ENCODE measurements around the gene CLIC3. TPM values are rescaled to one million over a fixed set of nuclear protein-coding genes. Genes with fewer than 3 reads are reported as not detected.

CLIC3 gene
- total RNA-seq, 2 donors from 2014 or later = 6.5 to 11.8 TPM

DNA sequence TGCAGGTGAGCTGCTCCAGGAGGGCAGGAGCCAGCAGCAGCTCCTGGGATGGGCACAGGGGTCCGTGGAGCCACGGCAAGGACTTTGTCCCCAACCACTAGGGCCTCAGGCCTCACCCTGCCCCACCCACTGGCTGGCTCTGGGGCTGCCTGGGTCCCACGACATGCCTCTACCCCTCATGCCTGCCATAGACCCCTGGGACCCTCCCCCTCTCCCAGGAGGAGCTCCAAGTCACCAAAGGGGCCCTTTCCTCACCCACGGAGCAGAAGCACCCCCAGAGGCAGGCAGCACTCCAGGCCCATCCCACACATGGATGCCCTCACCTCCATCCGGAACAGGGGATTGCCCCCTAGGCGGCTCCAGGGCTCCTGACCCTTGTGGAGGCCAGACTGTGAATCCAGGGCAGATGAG lies 25.2 kb upstream of the CLIC3 start:
- Histone ChIP-seq H3K27me3 (no peaks in the 10 kb centered on the region), H3K36me3 (peaks cover 13% of the 10 kb centered on the region), H3K4me1 (peaks cover 0 to 3% of the 10 kb centered on the region in 2 donors), H3K4me3 (no peak overlapping the region), H3K9me3 (no peaks in the 10 kb centered on the region), H3K27ac (no peak overlapping the region)
- TF ChIP-seq, protein P1, sequence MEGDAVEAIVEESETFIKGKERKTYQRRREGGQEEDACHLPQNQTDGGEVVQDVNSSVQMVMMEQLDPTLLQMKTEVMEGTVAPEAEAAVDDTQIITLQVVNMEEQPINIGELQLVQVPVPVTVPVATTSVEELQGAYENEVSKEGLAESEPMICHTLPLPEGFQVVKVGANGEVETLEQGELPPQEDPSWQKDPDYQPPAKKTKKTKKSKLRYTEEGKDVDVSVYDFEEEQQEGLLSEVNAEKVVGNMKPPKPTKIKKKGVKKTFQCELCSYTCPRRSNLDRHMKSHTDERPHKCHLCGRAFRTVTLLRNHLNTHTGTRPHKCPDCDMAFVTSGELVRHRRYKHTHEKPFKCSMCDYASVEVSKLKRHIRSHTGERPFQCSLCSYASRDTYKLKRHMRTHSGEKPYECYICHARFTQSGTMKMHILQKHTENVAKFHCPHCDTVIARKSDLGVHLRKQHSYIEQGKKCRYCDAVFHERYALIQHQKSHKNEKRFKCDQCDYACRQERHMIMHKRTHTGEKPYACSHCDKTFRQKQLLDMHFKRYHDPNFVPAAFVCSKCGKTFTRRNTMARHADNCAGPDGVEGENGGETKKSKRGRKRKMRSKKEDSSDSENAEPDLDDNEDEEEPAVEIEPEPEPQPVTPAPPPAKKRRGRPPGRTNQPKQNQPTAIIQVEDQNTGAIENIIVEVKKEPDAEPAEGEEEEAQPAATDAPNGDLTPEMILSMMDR (IDR thresholded peaks at IDR 0.05) = no peak
- DNase-seq (ENCODE audit: low spot score) = no peak

DNA sequence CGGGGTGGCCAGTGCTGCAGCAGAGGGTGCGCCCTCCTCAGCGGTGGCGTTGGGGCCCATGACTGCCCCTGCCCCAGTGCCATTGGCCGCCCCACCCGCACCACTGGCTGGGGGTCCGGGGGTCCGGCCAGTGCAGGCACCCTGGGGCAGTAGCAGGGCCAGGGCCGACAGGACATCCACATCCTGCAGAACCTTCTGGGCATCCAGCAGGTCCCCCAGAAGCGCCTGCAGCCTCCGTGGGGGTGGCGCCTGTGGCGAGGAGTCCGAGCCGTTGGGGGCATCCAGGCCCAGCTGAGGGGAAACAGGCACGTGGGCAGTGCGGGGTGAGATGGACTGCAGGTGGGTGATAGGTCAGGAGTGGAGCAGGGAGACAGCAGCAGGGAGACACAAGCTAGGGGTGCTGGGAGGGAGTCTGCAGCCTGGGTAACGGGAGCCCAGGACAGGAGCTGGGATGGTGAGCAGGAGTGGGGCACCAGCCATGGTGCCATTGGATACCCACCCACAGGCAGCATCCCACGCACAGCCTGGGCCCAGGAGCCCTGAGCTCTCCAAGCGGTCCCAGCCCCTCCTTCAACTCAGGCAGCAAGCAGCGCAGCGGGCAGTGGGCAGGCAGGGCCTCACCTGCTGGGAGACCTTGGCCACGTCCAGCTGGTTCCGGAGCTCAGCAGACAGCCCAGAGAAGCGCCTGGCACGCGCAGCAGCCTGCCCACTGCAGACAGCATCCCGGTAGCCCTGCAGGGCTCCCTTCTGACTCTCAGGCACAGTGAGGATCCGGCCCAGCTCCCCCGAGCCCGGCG lies 24.6 kb upstream of the CLIC3 start:
- H3K27ac ChIP-seq = no peak overlapping the region
- no peaks in the 10 kb centered on the region for H3K27me3 ChIP-seq
- no peak for DNase-seq (ENCODE audit: low spot score)
- TF ChIP-seq, protein P1 (IDR thresholded peaks at IDR 0.05) = no peak
- no peaks in the 10 kb centered on the region for H3K9me3 ChIP-seq
- H3K4me1 ChIP-seq = no peaks in the 10 kb centered on the region
- peaks cover 20% of the 10 kb centered on the region for H3K36me3 ChIP-seq
- no peak overlapping the region for H3K4me3 ChIP-seq

DNA sequence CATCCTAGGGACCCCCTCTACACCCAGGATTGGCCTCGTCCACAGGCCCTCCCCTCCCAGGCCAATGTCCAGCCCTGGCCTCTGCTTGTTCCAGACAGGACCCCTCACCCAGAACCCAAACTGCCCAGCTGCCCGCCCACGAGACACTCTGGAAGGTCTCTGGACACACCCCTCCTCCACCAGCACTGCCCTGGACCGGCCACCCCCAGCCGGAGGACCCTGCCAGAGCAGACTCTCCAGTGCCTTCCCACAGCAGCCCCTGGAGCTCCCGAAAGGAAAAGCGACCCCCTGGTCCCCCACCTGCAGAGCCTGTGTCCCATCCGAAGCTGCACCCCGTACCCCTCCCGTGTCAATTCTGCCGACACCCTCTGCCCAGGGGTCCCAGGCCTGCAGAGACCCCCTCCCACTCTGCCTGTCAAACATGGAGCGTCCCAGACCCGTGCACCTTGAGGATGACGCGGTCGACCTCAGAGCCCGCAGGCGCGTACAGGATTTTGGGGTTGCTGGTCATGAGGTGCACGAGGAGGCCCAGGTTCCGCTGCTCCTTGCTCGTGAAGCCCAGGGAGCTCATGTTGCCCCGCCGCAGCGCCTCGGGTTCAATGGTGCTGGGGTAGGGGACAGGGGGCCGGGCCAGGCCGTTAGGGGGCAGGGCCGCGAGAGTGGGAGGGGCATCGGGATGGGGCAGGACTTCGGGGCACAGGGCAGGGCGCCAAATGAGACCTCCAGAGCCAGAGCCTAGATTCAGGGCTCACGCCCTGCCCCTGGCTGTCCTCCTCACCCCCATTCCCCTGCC lies 23.7 kb upstream of the CLIC3 start:
- no peak overlapping the region for H3K27ac ChIP-seq
- TF ChIP-seq, protein P1 (IDR thresholded peaks at IDR 0.05) = no peak
- no peaks in the 10 kb centered on the region for H3K9me3 ChIP-seq
- H3K36me3 ChIP-seq = peaks cover 28% of the 10 kb centered on the region
- no peaks in the 10 kb centered on the region for H3K27me3 ChIP-seq
- H3K4me3 ChIP-seq = no peak overlapping the region
- H3K4me1 ChIP-seq = no peaks in the 10 kb centered on the region
- no peak for DNase-seq (ENCODE audit: low spot score)

GRCh38 chr9:137018761-137019559 lies 22.6 kb upstream of the CLIC3 start:
- DNase-seq (ENCODE audit: low spot score) = no peak
- Histone ChIP-seq H3K36me3 (peaks cover 29% of the 10 kb centered on the region), H3K4me1 (no peaks in the 10 kb centered on the region), H3K4me3 (no peak overlapping the region), H3K27me3 (no peaks in the 10 kb centered on the region), H3K27ac (no peak overlapping the region), H3K9me3 (no peaks in the 10 kb centered on the region)
- TF ChIP-seq, protein P1 (IDR thresholded peaks at IDR 0.05) = no peak

DNA sequence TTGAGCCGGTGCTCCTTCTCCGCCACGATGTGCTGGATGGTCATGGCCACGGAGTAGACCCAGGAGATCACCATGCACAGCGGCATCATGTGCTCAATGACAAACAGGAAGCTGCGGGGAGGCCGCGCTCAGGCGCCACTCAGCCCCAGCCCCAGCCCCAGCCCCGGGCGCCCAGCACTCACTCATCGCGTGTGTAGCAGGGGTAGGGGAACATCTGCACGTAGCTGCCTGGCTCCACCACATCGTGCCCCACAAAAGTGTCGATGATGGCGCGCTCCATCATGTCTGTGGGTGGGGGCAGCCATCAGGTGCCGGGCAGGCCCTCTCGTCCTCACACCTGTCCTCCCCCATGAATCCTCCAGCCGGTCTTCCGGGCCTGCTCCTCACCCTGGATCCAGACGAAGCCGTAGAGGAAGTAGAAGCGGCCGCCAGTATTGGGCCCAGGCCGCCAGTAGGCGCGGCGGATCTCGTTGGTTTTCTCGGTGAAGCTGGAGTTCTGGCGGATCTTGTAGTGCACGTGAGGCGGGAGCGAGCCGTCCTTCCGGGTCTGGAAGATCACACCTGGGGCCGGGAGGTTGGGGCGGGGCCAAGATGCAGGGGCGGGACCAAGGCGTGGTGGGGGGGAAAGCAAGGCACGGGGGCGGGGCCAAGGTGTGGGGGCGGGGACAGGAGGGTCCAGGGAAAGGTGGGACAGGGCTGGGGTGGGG lies 21.6 kb upstream of the CLIC3 start:
- no peak for DNase-seq (ENCODE audit: low spot score)
- Histone ChIP-seq H3K4me3 (no peak overlapping the region), H3K4me1 (no peaks in the 10 kb centered on the region), H3K36me3 (peaks cover 29% of the 10 kb centered on the region), H3K27ac (no peak overlapping the region), H3K9me3 (no peaks in the 10 kb centered on the region), H3K27me3 (no peaks in the 10 kb centered on the region)
- TF ChIP-seq, protein P1 (IDR thresholded peaks at IDR 0.05) = no peak
